ENCODE results near the gene P2RY11.

The P2RY11 gene

DNA sequence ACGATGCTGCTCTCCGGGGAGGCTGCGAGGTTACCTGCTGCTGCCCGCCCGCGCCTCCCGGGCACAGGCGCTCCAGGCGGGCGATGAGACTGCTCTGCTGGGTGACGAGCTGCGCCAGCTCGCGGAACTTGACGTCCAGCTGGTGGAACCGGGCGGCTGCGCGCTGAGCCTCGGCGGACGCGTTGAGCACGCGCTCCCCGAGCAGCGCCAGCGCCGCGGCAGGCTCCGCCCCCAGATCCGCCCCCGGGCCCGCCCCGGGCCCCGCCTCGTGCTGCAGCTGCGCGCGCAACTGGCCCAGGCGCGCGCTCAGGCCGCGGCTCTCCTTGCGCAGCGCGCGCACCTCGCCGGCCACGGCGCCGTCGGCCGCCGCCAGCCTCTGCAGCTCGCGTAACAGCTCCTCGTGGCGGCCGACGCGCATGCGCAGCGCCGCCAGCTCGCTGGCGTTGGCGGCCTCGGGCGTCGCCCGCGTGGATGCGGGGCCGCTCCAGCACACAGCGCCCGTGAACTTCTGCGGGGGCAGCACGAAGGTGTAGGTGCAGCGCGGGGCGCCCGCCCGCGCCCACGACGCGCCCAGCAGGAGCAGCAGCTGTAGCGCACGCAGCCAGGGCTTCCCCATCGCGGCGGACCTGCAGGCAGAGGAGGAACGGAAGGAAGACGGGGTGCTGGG lies 15.4 kb upstream of the P2RY11 start:
- TF ChIP-seq CTCF (IDR thresholded peaks at IDR 0.05): no peak

DNA sequence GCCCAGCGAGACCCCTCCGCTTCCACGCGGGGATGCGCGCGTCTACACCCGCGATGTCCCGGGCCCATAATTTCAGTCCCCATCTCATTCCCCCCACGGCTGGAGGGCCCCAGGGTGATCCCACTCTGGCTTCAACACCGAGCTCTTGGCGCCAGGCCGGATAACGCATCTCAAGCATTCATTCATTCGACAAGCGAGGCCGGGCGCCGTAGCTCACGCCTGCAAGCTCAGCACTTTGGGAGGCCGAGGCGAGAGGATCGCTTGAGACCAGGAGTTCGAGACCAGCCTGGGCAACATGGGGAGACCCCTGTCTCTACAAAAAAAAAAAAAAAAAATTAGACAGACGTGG lies 14.9 kb upstream of the P2RY11 start:
- no peak for TF ChIP-seq CTCF (IDR thresholded peaks at IDR 0.05)

DNA sequence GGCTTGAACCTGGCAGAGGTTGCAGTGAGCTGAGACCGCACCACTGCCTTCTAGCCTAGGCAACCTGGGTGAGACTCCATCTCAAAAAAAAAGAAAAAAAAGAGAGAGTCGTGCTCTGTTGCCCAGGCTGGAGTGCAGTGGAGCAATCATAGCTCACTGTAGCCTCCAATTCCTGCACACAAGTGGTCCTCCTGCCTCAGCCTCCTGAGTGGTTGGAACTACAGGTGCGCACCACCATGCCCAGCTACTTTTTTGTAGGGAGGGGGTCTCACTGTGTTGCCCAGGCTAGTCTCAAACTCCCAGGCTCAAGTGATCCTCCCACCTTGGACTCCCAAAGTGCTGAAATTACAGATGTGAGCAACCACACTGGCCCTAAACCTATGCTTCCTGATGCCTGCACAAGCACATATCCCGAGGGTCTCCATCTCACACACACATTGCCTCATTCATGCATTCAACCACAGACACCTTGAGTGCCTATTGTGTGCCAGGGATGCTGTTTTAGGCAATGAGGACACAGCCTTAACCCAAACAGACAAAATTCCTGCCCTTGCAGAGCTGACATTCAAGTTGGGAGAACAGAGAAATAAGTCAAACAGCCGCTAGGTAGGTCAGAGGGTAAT lies 11.2 kb upstream of the P2RY11 start:
- no peak for TF ChIP-seq CTCF (IDR thresholded peaks at IDR 0.05)

DNA sequence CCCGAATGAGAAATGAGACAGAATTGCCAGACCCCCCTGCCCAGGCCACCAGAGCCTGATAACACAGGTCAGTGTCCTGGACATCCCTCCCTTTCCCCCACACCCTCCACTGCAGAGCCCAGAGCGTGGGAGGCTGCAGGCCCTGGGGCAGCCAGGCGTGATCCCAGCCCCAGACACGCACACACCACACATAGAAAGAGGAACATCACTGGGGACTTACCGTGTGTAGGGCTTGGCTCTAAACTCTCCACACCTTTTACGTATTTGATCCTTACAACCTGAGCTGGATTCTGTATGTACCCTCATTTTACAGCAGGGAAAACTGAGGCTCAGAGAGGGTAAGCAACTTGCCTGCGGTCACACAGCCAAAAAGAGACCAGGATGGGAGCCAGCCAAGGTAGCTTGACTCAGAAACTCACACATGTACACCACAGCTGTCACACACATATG lies 8.7 kb upstream of the P2RY11 start:
- no peak for TF ChIP-seq CTCF (IDR thresholded peaks at IDR 0.05)

DNA sequence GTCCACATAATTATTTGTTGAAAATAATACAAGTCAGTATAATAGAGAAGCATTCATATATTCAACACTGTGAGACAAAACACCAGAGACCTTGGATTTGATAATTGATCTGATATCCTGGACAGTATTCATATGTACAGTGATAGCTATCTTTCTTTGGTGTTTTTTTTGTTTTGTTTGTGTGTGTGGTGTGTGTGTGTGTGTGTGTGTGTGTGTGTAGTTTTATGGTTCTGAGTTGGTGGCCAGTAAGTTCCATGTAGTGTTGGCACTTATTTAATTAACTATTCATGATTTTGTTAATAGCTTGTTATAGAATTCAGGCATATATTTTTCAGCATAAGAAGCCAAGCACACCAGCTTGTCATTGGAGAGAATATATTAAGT lies 7.4 kb upstream of the P2RY11 start:
- no peak for TF ChIP-seq CTCF (IDR thresholded peaks at IDR 0.05)

DNA sequence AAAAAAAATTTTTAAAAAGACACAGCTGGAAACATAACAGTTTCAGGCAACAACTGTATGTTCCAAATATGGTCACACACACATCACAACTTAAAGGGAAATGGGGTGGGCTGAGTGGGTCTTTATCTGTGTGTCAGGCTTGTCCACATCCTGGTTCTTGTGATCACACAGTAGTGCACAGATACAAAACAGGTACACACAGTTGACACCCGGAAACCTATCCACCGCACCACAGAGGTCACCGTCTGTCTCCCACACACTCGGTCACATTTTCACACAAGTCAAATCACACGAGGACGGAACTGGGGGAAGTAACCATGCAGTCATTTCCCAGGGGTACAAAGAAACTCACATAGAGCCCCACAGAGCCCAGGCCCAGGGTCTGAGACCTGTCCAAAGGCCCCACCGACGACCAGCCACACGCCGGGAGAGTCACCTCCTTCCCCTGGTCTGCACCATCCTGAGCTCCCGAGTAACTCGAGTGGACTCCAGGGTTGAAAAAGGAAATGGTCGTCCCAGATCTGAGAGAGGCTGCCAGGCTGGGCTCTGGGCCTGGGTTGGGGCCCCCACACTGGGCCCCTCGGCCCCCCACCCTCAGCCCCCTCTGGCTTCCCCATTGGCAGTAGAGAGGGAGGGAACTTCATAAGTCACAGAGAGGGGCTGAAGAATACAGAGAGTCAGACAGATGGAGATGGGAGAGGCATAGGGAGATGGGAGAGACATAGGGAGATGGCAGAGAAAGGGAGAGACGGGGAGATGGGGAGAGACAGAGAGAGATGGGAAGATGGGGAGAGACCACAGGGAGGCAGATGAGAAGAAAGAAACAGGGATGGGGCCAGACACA lies 6.6 kb upstream of the P2RY11 start:
- no peak for TF ChIP-seq CTCF (IDR thresholded peaks at IDR 0.05)

DNA sequence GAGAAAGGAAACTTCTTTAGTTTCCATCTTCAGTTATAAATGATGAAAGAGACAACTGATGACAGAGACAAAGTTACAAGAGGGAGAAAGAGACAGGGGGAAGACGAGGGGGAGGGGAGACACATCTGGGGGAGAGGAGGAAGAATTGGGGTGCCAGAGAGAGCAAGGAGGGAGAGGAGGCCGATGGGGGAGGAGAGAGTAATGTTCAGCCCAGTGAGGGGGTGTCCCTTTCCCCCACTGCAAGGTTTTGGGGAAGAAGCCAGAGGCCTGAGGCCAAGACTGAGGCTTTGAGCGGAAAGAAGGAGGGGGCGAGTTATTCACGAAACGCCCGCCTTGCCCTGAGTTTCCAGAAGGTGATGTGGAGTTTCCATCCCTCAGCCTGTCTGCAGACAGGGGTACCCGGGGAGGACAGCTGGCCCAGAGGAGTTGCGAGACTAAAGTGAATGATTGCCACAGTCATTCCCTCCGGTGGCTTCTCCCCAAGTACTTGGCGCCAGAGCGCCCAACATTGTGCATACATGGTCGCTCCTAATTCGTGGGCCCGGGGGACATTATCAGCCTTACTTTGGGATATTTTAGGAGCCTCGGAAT lies 5.9 kb upstream of the P2RY11 start:
- no peak for TF ChIP-seq CTCF (IDR thresholded peaks at IDR 0.05)
